ENCODE measurements around the gene ROBO1. TPM values are rescaled to one million over a fixed set of nuclear protein-coding genes. Genes with fewer than 3 reads are reported as not detected.

Gene ROBO1
- total RNA-seq, 1 donor from 2014 or later = 7.1 TPM

GRCh38 chr3:79172241-79172640, 595.6 kb downstream of the ROBO1 start:
- H3K4me1 ChIP-seq = peaks cover 3% of the 10 kb centered on the region
- no peak overlapping the region for H3K27ac ChIP-seq (replicated peaks)
- no peaks in the 10 kb centered on the region for H3K27me3 ChIP-seq (ENCODE audit: low read depth)
- no peaks in the 10 kb centered on the region for H3K9me3 ChIP-seq (replicated peaks)
- no peak for TF ChIP-seq CTCF (IDR thresholded peaks at IDR 0.05; ENCODE audit: borderline replicate concordance)
- no peaks in the 10 kb centered on the region for H3K36me3 ChIP-seq
- H3K4me3 ChIP-seq = no peak overlapping the region
- intact Hi-C loops (cut with micrococcal nuclease) = no loop called here
- DNase-seq = no peak

GRCh38 chr3:79170021-79170420, 597.8 kb downstream of the ROBO1 start:
- no peak for TF ChIP-seq CTCF (IDR thresholded peaks at IDR 0.05; ENCODE audit: borderline replicate concordance)
- no peaks in the 10 kb centered on the region for H3K4me1 ChIP-seq
- no peaks in the 10 kb centered on the region for H3K27me3 ChIP-seq (ENCODE audit: low read depth)
- H3K27ac ChIP-seq (replicated peaks) = no peak overlapping the region
- no peak overlapping the region for H3K4me3 ChIP-seq
- no peaks in the 10 kb centered on the region for H3K36me3 ChIP-seq
- intact Hi-C loops (cut with micrococcal nuclease) = no loop called here
- DNase-seq = no peak
- H3K9me3 ChIP-seq (replicated peaks) = no peaks in the 10 kb centered on the region

GRCh38 chr3:79167651-79168416, 600.0 kb downstream of the ROBO1 start:
- DNase-seq = no peak
- Histone ChIP-seq H3K9me3 (replicated peaks) (no peaks in the 10 kb centered on the region), H3K4me3 (no peak overlapping the region), H3K27ac (replicated peaks) (no peak overlapping the region), H3K27me3 (ENCODE audit: low read depth) (no peaks in the 10 kb centered on the region), H3K4me1 (no peaks in the 10 kb centered on the region), H3K36me3 (no peaks in the 10 kb centered on the region)
- intact Hi-C loops (cut with micrococcal nuclease) = no loop called here
- no peak for TF ChIP-seq CTCF (IDR thresholded peaks at IDR 0.05; ENCODE audit: borderline replicate concordance)

- Histone ChIP-seq H3K27ac (replicated peaks) (no peak overlapping the region), H3K4me3 (no peak overlapping the region), H3K9me3 (replicated peaks) (no peaks in the 10 kb centered on the region), H3K36me3 (no peaks in the 10 kb centered on the region), H3K4me1 (no peaks in the 10 kb centered on the region), H3K27me3 (ENCODE audit: low read depth) (no peaks in the 10 kb centered on the region)
- intact Hi-C loops (cut with micrococcal nuclease) = no loop called here
- no peak for TF ChIP-seq CTCF (IDR thresholded peaks at IDR 0.05; ENCODE audit: borderline replicate concordance)
- DNase-seq = no peak
Observed at GRCh38 chr3:79162653-79163052, 605.1 kb downstream of the ROBO1 start.

GRCh38 chr3:79161941-79162340, 605.9 kb downstream of the ROBO1 start:
- no peak overlapping the region for H3K4me3 ChIP-seq
- intact Hi-C loops (cut with micrococcal nuclease) = no loop called here
- H3K27me3 ChIP-seq (ENCODE audit: low read depth) = no peaks in the 10 kb centered on the region
- H3K9me3 ChIP-seq (replicated peaks) = no peaks in the 10 kb centered on the region
- H3K4me1 ChIP-seq = no peaks in the 10 kb centered on the region
- no peak overlapping the region for H3K27ac ChIP-seq (replicated peaks)
- no peak for TF ChIP-seq CTCF (IDR thresholded peaks at IDR 0.05; ENCODE audit: borderline replicate concordance)
- no peak for DNase-seq
- H3K36me3 ChIP-seq = no peaks in the 10 kb centered on the region

All from left ventricle myocardium inferior (tissue), 1 donor.